ENCODE measurements around the gene LRRC7.
"Not testable (repeated sequence)": the region's sequence is repeated elsewhere in the genome, so short reads cannot be mapped to it uniquely, and the experiment has no call there.

Gene LRRC7

DNA sequence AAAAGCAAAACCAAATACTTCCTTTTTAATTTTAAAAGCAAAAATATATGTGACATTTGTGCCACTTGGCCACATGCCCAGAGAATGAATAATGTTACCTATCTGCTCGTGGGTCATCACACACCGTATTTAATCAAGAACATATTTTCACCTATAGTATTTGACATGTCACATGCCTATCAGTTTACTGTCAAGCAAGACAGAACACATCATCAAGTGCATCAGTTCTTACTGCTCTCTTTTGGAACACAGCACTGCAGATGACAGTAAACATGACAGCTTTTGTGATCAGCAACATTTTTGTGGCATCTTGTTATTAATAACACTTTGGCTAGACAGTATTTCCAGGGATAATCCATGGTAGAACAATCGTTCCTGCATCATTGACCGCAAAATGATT lies 134.4 kb downstream of the LRRC7 start:
- no peak for DNase-seq

DNA sequence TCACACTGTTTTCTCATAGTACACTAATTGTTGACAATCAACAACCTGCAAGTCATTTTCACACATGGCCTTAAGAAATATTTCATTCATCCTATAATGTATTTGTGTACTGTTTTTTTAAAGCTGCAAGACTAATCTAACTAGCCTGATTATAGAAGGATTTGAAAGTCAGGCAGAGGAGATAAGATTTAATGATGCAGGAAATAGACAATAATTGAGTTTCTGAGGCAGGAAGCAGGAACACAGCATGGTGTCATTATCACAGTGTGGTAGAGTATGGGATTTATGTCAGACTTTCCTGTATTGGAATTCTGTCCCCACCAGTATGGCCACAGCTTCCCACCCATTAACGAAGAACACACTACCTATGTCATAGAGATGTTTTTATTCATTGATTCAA lies 138.8 kb downstream of the LRRC7 start:
- no peak for DNase-seq

DNA sequence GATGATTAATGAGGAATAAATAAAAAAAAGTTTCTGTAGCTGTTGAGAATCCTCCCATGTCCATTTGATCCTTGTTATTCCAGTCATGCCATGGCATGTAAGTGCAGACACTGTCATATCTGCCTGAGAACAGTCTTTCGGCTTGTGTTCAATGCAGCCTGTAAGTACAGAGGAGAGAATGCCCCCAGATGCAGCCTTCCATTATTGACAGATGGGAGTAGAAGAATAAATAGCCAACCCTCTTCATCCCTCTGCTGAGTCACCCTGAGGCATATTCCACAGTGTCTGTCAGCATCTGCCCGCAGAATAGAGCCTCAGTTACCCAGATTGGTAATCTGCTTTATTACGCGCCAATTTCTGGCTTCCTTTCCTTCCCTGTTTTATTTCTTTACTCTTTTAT lies 139.4 kb downstream of the LRRC7 start:
- DNase-seq: no peak

DNA sequence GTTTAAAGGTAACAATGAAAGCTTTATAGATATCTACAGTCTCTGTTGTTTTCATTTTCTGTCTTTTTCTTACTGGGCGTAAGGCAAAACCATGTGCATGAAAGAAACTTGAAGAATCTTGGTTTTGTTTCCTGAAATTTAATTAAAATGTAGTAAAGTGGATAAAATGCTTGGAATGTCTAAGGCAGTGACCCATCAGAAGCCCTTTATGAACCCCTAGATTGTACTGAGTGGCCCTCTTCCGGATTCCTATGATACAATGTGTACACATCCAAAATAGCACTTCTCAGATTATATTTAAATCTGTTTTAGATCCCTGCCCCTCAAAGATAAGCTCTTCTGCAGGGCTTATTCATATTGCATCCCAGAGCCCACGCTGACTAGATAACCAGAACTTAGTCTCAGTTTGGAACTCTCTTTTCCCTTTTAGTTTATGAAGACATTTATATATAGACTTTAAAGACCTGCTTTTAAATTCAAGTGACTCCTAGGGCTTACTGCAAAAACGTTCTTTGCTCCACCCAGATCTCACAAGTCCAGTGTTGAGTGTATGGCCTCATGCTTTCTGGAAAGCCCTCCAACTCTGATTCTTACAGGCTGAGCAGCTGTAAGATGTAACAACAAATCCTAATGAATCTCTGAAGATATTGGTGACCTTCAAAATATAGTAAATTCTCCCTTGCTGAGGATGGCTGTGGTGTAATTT lies 142.9 kb downstream of the LRRC7 start:
- DNase-seq: no peak

DNA sequence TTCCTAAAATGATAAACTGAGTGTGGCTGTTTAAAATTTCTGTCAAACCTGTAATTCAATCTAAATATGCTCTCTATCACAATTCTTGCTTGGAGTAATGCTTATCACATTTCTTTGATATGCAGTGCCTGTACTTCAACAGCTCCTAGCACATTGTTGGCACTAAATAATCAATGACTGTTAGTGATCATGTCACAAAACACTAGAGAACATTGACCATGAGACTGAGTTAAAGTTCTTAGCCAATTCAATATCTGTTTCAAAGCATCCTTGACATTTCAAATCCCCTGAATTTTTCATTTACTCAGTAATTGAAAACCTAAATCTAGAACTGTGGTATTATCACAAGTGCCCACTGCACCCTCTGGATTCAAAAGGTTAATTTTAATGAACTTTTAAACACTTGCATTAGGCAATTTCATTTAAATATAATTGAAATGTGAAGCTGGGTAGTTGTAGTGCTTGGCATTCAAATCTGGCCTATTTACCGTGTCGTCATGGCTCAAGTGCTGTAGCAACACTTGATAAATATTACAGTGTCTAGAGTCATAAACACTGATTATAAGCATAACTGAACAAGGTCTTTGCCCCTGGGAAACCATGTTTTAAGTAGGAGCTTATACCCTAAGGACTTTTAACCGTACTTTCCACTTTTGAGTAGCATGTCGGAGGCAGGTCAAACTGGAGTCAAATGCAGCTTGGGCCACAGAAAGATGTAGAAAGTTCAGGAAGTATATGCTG lies 143.6 kb downstream of the LRRC7 start:
- no peak for DNase-seq

DNA sequence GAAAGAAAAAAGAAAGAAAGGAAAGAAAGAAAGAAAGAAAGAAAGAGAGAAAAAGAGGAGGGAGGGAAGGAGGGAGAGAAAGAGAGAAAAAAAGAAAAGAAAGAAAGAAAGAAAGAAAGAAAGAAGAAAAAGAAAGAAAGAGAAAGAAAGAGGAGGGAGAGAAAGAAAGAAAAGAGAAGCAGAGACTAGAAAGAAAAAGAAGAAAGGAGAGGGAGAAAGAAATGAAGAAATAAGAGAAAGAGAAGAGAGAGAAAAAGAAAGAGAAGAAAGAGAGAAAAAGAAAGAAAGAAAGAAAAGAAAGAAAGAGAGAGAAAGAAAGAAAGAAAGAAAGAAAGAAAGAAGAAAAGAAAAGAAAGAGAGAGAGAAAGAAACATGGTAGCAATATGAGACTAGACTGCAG lies 150.1 kb downstream of the LRRC7 start:
- DNase-seq: not testable (repeated sequence)

DNA sequence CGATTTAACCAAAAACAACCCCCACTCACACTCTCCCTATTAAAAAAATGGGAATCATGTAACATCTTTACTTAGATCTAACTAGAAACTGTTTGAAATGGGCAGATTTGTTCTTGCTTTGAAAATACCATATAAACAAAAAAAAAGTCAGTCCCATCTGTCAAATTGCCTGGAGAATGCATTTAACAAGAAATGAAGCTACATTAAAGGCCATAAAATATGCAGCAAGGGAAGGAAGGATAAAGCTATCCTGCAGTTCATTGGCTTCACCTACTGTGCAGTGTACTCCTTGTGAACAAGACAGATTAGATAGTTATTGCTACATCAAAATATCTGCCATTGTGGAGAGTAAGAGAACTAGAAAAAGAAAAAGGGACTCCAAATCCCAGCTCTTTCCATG lies 160.5 kb downstream of the LRRC7 start:
- DNase-seq: no peak

DNA sequence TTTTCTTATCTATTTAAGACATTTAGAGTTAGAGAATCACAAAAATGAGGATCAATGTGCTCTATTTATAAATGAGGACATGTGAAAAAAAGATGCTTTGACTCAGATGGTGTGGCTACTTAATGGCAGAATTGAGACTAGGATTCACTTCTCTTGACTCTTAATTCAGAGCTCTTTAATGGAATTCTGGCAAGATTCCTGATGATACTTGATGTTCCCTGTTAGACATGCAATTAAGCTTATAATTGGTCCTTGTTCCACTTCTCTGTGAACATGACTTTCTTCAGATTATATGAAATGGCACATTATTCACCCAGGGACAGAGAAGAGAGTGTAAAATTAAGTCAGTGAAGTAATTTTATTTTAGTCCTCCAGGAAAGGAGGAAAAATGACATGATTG lies 165.3 kb downstream of the LRRC7 start:
- DNase-seq: no peak

DNA sequence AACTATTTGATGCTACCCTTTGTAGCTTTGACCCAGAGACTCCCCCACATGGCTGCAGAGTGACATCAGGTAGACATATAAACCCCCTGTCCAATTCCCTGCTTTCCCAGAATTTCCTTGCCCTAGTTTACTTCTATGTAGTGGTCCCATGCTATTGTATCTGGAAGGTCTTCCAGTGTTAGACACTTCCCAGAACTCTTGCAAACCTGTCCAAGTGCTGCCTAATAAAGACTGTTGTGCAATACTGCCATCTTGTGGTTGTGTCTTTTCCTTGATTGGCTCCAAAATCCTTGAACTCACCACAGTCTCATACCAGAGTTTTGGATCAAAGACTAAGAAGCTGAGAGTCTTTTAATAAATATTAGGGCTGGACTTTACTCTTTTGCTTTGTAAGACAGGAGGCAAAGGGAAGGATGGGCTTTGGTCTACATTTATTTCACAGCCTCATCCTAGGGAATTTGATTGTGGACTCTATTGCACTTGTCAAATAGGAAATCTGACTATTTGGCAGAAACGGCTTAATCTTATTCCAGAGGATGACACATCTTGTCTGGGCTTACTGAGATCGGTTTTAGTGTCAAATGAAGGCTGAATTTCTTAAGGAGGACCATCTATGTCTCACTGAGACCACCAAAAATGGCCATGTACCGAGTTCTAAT lies 169.9 kb downstream of the LRRC7 start:
- peak; percentile 33 to 79 for DNase-seq

DNA sequence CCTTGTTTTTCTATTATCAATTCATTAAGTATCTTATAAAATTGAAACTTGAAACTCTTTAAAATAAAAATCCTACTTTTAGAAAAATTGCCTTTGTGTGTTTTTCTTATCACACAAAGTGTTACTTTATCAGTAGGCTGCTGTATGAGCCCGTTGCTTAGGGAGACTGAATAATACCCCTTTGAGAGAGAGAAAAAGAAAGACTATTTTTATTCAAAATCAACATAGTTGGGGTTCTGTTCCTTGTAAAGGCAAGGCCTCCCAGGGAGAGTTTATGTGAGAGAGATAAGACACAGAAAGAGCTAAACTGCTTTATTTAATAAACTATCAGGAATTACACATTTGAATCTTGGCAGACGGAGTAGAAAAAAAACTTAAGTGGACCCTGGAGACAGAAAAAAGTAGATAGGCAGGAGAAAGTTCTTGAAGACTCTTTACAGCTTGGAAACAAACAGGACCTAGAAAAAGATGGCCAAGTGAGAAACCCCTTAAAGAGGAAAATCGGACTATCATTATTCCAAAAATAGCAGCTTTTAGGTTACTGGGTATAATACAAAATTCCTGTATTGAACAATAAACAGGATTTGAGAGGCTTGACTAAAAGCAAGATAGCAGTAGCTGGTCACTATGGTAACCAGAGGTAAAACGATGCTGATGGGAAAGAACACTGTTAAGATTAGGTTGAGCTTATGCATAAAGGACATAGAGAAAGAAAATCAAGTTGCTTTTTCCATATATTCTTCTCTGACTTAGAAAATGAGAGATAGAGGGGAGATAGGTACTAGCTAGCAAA lies 170.9 kb downstream of the LRRC7 start:
- DNase-seq: no peak

DNA sequence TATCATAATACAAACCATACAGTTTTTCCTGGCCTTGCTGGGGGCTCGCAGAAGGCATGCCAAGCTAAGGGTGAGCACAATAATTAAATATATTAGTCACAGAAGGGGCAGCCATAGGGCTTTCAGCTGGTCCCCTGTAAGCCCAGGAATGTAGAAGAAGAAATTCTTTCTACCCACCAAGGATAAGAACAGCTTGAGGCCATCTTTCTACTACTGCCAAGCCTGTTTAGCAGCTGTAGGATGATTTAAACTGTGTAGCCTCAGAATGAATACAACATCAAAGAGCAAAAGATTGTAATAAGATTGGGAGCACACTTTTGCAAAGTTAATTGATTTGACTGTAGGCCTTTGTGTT lies 171.5 kb downstream of the LRRC7 start:
- DNase-seq: no peak

DNA sequence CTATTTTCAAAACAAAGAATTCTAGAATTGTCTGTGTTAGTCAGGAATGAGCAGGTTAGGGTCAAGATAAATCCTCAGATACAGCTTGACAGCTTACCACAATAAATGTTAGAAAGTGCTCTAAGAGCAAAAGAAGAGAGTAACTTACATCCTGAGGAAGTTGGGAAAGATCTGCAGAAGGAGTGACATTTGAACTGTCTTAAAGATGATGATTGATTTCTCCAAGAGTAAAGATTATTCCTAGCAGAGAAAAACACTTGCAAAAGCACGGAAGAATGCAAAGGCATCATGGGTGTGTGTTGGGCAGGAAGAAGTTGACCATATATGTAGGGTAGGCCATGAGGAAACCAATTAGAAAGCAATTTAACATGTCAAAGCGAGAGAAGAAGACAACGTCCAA lies 175.4 kb downstream of the LRRC7 start:
- no peak for DNase-seq

DNA sequence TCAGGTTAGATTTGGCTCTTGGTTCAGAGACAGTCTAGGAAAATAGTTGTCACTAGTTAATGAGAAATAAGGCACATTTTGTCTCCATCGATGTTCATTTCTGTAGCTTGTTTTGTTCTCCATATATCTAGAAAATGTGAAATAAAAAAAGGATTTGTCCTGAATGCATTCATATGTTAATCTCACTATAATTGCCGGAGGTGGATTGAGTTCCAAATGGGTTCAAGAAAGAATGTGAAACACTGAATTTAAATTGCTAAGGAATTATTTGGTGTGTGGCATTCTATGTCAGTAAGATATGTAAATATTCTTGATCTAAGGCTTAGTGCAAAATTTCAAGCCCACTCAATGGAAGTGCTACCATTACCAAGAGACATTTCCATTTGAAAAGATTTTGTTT lies 176.7 kb downstream of the LRRC7 start:
- no peak for DNase-seq

DNA sequence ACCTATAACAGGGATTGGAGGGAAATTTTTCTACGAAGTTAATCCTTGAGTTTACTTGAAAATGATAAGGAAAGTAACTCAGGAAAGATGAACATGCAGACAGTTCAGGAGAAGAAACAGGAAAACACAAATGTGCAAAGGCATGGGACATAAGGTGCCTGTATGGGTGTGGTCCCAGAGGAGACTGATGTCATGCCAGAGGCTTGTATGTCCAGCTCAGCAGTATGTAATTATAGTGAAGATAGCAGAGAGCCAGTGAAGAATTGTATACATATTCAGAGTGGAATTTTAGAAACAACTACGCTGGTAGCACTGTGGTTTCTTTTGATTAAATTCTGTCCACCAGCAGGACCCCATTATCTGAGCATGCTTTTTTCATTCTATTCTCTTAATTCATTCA lies 179.5 kb downstream of the LRRC7 start:
- DNase-seq: no peak

DNA sequence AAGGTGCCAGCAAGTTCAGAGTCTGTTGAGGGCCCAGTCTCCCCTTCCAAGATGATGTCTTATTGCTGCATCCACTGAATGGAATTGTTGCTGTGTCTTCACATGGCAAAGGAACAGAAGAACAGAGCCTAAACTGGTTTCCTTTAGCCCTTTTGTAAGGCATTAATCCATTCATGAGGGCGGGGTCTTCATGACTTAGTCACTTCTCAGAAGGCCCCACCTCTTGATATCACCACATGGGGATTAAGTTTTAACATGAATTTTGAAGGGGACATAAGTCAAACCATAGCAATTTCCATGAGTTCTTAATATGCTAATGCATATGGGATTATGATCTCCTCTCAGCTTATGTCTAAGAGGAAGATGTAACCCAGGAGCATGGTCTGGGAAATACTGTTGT lies 182.9 kb downstream of the LRRC7 start:
- no peak for DNase-seq

DNA sequence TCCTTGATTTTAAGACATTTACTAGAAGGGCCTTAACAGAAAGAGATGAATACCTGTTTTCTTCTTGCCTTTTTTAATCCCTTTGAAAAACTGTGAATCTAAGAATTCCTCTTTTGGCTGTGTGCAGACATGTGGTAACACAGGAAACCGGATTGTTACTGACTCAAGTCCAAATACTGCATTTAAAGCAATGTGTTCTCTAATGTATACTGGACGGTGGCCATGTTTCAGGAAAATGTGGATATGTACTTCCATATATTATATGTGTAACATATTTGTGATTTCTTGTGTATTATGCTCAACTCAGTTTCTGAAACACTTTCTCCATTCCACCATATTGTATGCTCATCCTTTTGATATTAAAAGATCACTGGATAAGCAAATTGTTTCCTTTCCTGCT lies 185.1 kb downstream of the LRRC7 start:
- DNase-seq: no peak

DNA sequence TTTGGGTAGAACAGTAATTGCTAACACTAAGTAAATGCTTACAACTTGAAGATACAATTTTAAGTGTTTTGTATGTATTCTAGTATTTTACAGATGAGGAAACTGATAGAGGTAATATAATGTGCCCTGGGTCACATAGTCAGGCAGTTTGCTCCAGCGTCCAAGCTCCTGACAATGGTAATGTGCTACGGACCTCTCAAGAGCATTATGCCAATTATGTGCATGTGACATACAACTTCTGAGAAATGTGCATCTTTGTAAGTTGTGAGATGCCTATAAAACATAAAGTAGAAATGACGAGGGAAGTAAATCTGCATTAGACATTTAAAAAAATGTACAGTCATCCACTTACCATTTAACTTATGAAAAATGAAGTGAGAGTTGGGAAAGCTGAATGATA lies 186.8 kb downstream of the LRRC7 start:
- DNase-seq: no peak

DNA sequence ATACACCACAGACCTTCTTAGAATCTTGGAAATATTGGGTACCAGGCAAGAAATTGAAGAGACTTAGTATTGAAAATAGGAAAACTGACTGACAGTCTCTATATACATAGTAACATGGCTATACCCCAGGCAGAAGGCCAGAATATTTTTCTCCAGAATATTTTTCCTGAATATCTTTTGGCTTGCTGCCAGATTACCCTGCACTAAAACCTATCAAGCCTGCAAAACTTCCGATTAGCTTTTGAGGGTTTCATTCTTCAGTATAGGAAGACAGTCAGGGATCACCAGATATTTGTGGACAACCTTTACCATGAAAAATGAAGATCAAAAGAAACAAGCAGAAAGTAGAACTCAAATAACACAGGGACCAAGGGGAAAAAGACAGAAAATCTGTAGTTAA lies 187.9 kb downstream of the LRRC7 start:
- no peak for DNase-seq

DNA sequence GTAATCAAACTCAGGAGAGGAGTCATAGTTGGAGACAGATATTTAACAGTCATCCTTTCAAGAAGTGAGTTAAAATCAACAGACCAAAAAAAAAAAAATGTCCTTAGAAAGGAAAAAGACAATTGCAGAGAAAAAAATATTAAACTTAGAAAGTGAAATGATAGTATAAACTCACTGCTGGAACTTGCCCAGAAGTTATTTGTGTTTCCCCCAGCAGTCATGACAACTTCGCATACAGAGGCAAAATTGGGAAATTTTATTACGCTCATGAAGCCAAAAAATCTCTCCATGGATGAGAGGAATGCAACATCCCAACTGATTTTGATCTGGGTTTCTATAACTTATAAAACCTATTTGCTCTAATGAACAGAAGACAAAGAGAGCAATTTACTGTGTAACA lies 198.2 kb downstream of the LRRC7 start:
- DNase-seq: no peak

DNA sequence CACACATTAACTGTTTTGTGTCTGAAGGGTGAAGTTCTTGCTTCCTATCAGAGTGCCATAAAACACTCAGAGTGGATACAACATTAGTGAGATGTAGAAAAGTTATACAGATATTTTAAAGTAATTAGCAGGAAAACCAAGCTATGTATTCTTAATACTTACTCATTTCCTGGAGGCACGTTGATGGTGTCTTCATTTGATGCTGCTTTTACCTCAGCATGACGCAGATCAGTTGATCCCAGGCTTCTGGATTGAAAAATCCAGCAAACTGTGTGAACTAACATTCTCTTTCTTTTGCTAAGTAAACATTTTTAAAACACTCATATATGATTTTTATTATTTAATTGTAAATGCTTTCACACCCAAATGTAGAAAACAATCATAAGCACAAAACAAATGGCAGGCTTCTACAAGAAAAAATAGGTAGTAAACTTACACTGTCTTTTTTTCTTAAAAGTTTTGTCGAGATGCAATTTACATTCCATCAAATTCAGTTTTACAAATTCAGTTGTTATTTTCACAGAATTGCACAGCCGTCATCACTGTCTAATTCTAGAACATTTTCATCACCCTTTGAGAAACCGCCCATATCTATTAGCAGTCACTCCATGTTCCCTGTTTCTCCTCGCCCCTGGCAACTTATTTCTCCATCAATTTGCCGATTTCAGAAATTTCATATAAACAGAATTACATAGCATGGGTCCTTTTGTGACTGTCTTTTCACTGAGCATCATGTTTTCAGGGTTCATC lies 198.9 kb downstream of the LRRC7 start:
- no peak for DNase-seq

DNA sequence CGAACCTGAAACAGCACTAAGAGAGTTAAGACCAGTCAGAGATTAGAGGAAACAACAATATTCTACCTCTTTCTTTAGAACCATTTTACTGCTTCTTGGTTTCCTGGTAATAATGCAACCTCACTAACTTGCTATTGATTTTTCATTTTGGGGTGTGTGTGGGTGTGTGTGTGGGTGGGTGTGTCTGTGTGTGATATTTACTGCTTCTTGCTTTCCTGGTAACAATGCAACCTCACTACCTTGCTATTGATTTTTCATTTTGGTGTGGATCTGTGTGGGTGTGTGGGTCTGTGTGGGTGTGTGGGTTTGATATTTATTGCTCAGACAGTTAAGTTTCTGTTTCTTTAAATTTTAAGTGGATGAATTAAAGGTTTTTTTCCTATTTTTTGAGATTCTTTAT lies 208.8 kb downstream of the LRRC7 start:
- DNase-seq: no peak

DNA sequence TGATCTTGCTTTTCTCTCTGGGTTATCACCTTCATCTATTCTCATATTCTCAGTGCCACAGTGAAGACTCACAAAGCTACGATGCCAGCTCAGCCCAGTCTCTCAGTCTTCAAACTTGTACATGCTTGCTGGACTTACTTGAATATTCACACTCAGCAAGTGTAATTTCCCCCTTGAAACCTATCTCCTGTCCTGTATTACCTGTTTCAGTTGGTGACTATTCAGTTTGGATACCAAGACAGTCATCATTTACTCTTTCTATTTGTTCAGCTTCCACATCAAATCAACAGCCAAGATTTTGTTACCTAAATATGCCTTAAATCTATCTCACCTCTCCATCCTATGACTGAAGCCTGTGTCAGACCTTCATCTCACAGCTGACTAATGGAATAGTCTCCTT lies 209.7 kb downstream of the LRRC7 start:
- no peak for DNase-seq

DNA sequence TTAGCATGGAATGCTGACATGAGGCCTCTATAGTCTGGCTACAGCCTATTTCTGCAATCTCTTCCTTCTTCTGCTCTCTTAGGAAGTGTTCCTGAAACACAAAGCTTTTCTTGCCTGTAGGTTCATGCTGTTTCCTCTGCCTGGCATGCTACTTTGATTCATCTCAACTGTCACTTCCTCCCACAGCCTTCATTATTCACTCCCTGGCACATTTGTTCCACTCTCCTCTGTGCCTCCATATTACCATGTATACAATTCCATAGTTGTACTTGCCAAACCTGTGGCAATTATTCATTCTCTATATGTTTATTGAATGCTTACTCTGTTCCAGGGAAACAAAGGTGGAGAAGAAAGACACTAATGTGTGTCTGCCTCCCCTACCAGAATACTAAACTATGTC lies 210.2 kb downstream of the LRRC7 start:
- DNase-seq: no peak
